Endothelial cell of umbilical vein (primary cell): Measurements from ENCODE around the gene DCLK3. TPM values are rescaled to one million over a fixed set of nuclear protein-coding genes. Genes with fewer than 3 reads are reported as not detected.

Experiments used
- BruUV-seq: library from RNA; stranded (reverse); fragments of 400-500 nt; replicated peaks from 2 replicates; lab custom pipeline; 2021; lab: Mats Ljungman, UMichigan
- CTCF ChIA-PET: fragments of 300-600, 350-600 bp; sonication (Branson Sonifier 250); formaldehyde crosslinking; loops from one replicate; lab custom pipeline; 2021; ENCODE audit warnings: antibody characterized with exemption, inconsistent platforms; lab: Charles Lee
- POLR2A ChIA-PET: fragments of 300-600, 350-600 bp; sonication (Branson Sonifier 250); formaldehyde crosslinking; loops from one replicate; lab custom pipeline; 2021; ENCODE audit warnings: antibody characterized with exemption, inconsistent platforms; lab: Charles Lee
- DNase-seq: peaks from one replicate; pipeline ENCODE4 v3.0.0-alpha.2; 2011; ENCODE audit warnings: low read depth, low spot score
- FAIRE-seq: peaks from 2 replicates; lab custom pipeline; 2011; peaks lifted over from hg19 to GRCh38; lab: Jason Lieb, UNC
- H2AFZ ChIP-seq: 2 replicates; pipeline ENCODE4 v1.6.0; 2012; ENCODE audit warnings: low read depth, low read length, control low read depth, inconsistent platforms
- H3K27ac ChIP-seq: 2 replicates; pipeline ENCODE4 v1.5.1; 2011; ENCODE audit warnings: low read depth, mild to moderate bottlenecking, control low read depth, low read length, moderate library complexity; ENCODE audit not compliant: insufficient read depth
- H3K27me3 ChIP-seq, 2 experiments: 2 replicates each; pipeline versions ENCODE4 v1.6.0 to v1.6.1; 2011; ENCODE audit warnings: low read length in 2 of 2, mixed read lengths in 1 of 2; ENCODE audit not compliant: control insufficient read depth in 2 of 2, insufficient read depth in 2 of 2
- H3K36me3 ChIP-seq, 2 experiments: 2 replicates in 1 of 2; 3 replicates in 1 of 2; pipeline ENCODE4 v1.5.1; 2011; ENCODE audit warnings: low read length in 2 of 2, mild to moderate bottlenecking in 1 of 2, moderate library complexity in 1 of 2; ENCODE audit not compliant: control insufficient read depth in 2 of 2, insufficient read depth in 2 of 2; ENCODE audit errors: extremely low read depth in 1 of 2
- H3K4me1 ChIP-seq: 3 replicates; pipeline ENCODE4 v1.5.1; 2011; ENCODE audit warnings: mild to moderate bottlenecking, low read length; ENCODE audit not compliant: control insufficient read depth, insufficient read depth; ENCODE audit errors: extremely low read depth
- H3K4me2 ChIP-seq: 2 replicates; pipeline ENCODE4 v1.6.1; 2011; ENCODE audit warnings: low read length, control low read depth, mixed read lengths; ENCODE audit not compliant: insufficient read depth
- H3K4me3 ChIP-seq, 3 experiments: fragments of 200-600 bp in 1 of 3; sonication (generic), shearing (Covaris generic) in 1 of 3; replicated peaks in 1 of 3; 2 replicates each; pipeline ENCODE4 v1.5.1; 2011 to 2016; ENCODE audit warnings: control low read depth in 3 of 3, low read length in 3 of 3, mild to moderate bottlenecking in 2 of 3, inconsistent platforms in 1 of 3, low read depth in 1 of 3, moderate library complexity in 1 of 3; ENCODE audit not compliant: insufficient read depth in 1 of 3
- H3K79me2 ChIP-seq: 2 replicates; pipeline ENCODE4 v1.6.0; 2012; ENCODE audit warnings: low read length, inconsistent platforms; ENCODE audit not compliant: control insufficient read depth, insufficient read depth
- H3K9ac ChIP-seq: replicated peaks from 2 replicates; pipeline ENCODE3; 2011; ENCODE audit warnings: low read length, control low read depth; ENCODE audit not compliant: insufficient read depth; ENCODE audit errors: extremely low read depth
- H3K9me1 ChIP-seq: replicated peaks from 3 replicates; pipeline ENCODE4 v1.6.0; 2011; ENCODE audit warnings: mild to moderate bottlenecking, low read length; ENCODE audit not compliant: control insufficient read depth, insufficient read depth; ENCODE audit errors: extremely low read depth
- H3K9me3 ChIP-seq: replicated peaks from 2 replicates; pipeline ENCODE4 v1.5.1; 2012; ENCODE audit warnings: low read length, inconsistent platforms; ENCODE audit not compliant: control insufficient read depth, insufficient read depth
- H4K20me1 ChIP-seq: replicated peaks from 2 replicates; pipeline ENCODE3; 2011; ENCODE audit warnings: mild to moderate bottlenecking, low read length; ENCODE audit not compliant: control insufficient read depth, insufficient read depth; ENCODE audit errors: extremely low read depth
- CTCF ChIP-seq, 2 donors: IDR thresholded peaks; 1 replicate in 1 of 2; 2 replicates in 1 of 2; pipeline ENCODE4 v1.5.1; 2011; ENCODE audit warnings: low read length in 2 of 2, mild to moderate bottlenecking in 2 of 2, moderate library complexity in 2 of 2, control low read depth in 1 of 2, inconsistent platforms in 1 of 2, low read depth in 1 of 2; ENCODE audit not compliant: insufficient read depth in 1 of 2; ENCODE audit errors: extremely low read depth in 1 of 2
- EZH2 ChIP-seq: IDR thresholded peaks from 2 replicates; pipeline ENCODE4 v1.6.1; 2012; ENCODE audit warnings: borderline replicate concordance, low read depth, mild to moderate bottlenecking, moderate library complexity, low read length, inconsistent platforms; ENCODE audit not compliant: severe bottlenecking
- FOS ChIP-seq: IDR thresholded peaks from 2 replicates; pipeline ENCODE4 v1.6.1; 2011; ENCODE audit warnings: mild to moderate bottlenecking, low read length, moderate library complexity, borderline replicate concordance; ENCODE audit not compliant: insufficient read depth
- GATA2 ChIP-seq: IDR thresholded peaks from 2 replicates; pipeline ENCODE4 v1.7.0; 2011; ENCODE audit warnings: low read depth, mild to moderate bottlenecking, moderate library complexity, mixed read lengths, low read length; ENCODE audit not compliant: insufficient read length, insufficient read depth
- JUN ChIP-seq: IDR thresholded peaks from 2 replicates; pipeline ENCODE4 v1.6.1; 2011; ENCODE audit warnings: borderline replicate concordance, low read depth; ENCODE audit not compliant: insufficient read length, insufficient read depth
- MAX ChIP-seq: IDR thresholded peaks from 2 replicates; pipeline ENCODE4 v1.6.1; 2011; ENCODE audit not compliant: insufficient read depth, insufficient read length
- MYC ChIP-seq: IDR thresholded peaks from one replicate; pipeline ENCODE4 v1.6.1; 2011; ENCODE audit warnings: mild to moderate bottlenecking, low read depth, low read length
- POLR2A ChIP-seq: IDR thresholded peaks from 2 replicates; pipeline ENCODE4 v1.6.1; 2012; ENCODE audit warnings: low read depth, mild to moderate bottlenecking, control low read depth, low read length
- POLR2AphosphoS5 ChIP-seq: IDR thresholded peaks from 2 replicates; pipeline ENCODE4 v1.6.1; 2012; ENCODE audit warnings: low read depth, mild to moderate bottlenecking, control low read depth, low read length, moderate library complexity; ENCODE audit not compliant: insufficient read depth
- dilution Hi-C: fragments of 300-500 bp; cut with MboI; formaldehyde crosslinking; loops from one replicate; pipeline ENCODE4 v1.15.0; 2019; ENCODE audit warnings: low sequenced_read_pairs; ENCODE audit not compliant: extremely low pct_ligation_motif_present
- intact Hi-C: fragments of 100-400 bp; cut with micrococcal nuclease; formaldehyde crosslinking; loops from one replicate; pipeline ENCODE4 v1.10.0; 2022
- polyA plus RNA-seq, 4 experiments: library from polyadenylated mRNA; depleted of rRNA in 3 of 4; stranded (reverse) in 3 of 4; unstranded in 1 of 4; fragments of >200 nt; gene quantifications; 2 replicates each; pipeline versions ENCODE4 v1.2.1 to v1.2.3, GENCODE V29; 2011 to 2012; ENCODE audit warnings: missing spikeins in 1 of 4
- total RNA-seq: library from RNA; stranded (reverse); gene quantifications from 2 replicates; pipeline ENCODE4 v1.2.3, GENCODE V29; 2021

Gene DCLK3
- total and polyA plus RNA-seq, 2 donors (not counting 3 experiments of a cell fraction or from before 2014, with no cell fraction given) = not detected

GRCh38 chr3:36713904-36714303, 50.4 kb downstream of the DCLK3 start:
- FAIRE-seq (no peak), DNase-seq (no peak)
- dilution Hi-C loops = no loop called here
- Histone ChIP-seq H3K27ac (no peak overlapping the region), H3K4me1 (no peaks in the 10 kb centered on the region), H3K9me3 (no peaks in the 10 kb centered on the region), H3K9ac (no peak overlapping the region), H3K79me2 (no peaks in the 10 kb centered on the region), H3K9me1 (no peaks in the 10 kb centered on the region), H3K27me3 (no peaks in the 10 kb centered on the region), H3K4me2 (no peak overlapping the region), H3K4me3 (no peak overlapping the region), H2AFZ (no peak overlapping the region), H4K20me1 (no peaks in the 10 kb centered on the region), H3K36me3 (no peaks in the 10 kb centered on the region)
- intact Hi-C loops = no loop called here
- POLR2A ChIA-PET = no interaction called here
- CTCF ChIA-PET = no interaction called here
- no TSS peak for BruUV-seq
- no peak for TF ChIP-seq POLR2A
- no peak for TF ChIP-seq JUN
- no peak for TF ChIP-seq MAX
- no peak for TF ChIP-seq CTCF (IDR thresholded peaks at IDR 0.05; ENCODE audit: extremely low read depth in 1 of 2, insufficient read depth in 1 of 2, low read depth in 1 of 2, low read length in 2 of 2)
- no peak for TF ChIP-seq EZH2
- no peak for TF ChIP-seq GATA2
- TF ChIP-seq POLR2AphosphoS5 = no peak
- no peak for TF ChIP-seq FOS
- no peak for TF ChIP-seq MYC
